AG10803 (cell line): Measurements from ENCODE around the gene ENTREP1.
A peak's percentile ranks its signal among the peaks of the same experiment; 100 is the strongest.
"Not testable (repeated sequence)": the region's sequence is repeated elsewhere in the genome, so short reads cannot be mapped to it uniquely, and the experiment has no call there.

ENCODE experiments used
- DNase-seq: peaks from one replicate; pipeline ENCODE4 v3.0.0; 2010; ENCODE audit warnings: low read depth
- H3K4me3 ChIP-seq: 2 replicates; pipeline ENCODE4 v1.5.1; 2011; ENCODE audit warnings: mild to moderate bottlenecking, low read length, control low read depth
- TF ChIP-seq, protein P1 (sequence below): conservative IDR thresholded peaks from 2 replicates; pipeline ENCODE4 v1.5.1; 2011; ENCODE audit warnings: mild to moderate bottlenecking, low read length, control low read depth, inconsistent platforms

ENTREP1 gene

DNA sequence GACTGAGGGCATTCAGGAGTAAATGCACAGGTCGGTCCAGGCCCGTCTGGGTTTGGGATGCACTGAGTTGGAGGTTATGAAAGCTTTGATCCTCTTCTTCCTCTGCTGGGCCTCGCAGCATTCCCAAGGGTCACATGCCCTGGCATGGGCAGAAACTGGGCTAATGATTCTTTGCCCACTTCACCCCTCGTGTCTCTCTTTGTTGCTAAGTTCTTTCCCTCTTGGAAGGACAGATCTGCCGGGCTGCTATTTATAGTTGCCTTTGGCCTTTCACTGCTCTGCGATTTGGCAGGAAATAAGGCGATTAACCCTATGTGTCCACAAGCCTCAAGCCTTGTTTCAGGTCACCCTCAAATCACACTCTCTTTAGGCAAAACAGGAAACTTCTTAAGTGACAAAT lies 66.9 kb downstream of the ENTREP1 start:
- TF ChIP-seq, protein P1, sequence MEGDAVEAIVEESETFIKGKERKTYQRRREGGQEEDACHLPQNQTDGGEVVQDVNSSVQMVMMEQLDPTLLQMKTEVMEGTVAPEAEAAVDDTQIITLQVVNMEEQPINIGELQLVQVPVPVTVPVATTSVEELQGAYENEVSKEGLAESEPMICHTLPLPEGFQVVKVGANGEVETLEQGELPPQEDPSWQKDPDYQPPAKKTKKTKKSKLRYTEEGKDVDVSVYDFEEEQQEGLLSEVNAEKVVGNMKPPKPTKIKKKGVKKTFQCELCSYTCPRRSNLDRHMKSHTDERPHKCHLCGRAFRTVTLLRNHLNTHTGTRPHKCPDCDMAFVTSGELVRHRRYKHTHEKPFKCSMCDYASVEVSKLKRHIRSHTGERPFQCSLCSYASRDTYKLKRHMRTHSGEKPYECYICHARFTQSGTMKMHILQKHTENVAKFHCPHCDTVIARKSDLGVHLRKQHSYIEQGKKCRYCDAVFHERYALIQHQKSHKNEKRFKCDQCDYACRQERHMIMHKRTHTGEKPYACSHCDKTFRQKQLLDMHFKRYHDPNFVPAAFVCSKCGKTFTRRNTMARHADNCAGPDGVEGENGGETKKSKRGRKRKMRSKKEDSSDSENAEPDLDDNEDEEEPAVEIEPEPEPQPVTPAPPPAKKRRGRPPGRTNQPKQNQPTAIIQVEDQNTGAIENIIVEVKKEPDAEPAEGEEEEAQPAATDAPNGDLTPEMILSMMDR, result no peak
- DNase-seq, result no peak
- H3K4me3 ChIP-seq, result no peak overlapping the region

DNA sequence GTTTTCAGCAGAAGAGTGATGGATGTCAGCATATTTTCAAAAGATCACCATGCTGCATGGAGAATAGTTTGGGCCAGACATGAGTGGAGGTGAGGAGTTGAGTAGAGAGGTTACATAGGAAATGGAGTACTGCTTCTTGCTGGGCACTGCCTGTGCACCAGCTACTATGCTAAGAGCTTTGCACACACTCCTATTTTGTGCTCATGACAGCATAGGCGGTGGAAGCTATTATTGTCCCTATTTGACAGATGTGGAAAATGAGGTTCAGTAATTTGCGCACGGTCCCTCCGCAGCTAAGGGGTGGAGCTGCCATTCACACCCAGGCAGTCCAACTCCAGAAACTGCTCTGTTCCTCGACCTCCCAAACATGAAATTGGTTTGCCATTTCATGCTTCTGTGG lies 67.8 kb downstream of the ENTREP1 start:
- no peak overlapping the region for H3K4me3 ChIP-seq
- DNase-seq, result no peak
- TF ChIP-seq, protein P1, result no peak

DNA sequence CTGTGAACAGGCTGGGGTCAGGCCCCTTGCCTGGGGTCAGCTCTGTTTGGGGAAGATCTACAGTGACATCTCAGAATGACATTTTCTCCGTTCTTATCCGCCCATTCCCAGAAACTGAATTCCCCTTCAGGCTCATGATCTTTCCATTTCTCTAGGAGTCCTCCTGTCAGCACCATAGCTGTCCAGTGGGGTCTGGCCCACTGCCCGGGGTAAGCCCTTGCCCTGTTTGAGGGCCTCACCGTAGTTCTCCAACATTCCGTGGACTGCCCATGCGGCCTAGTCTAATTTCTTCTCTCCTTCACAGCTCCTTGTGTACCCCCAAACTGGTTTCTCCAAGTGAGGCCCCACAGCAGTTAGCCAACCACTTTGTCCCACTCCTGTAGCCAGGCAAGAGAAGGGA lies 68.4 kb downstream of the ENTREP1 start:
- TF ChIP-seq, protein P1, result no peak
- H3K4me3 ChIP-seq, result no peak overlapping the region
- no peak for DNase-seq

DNA sequence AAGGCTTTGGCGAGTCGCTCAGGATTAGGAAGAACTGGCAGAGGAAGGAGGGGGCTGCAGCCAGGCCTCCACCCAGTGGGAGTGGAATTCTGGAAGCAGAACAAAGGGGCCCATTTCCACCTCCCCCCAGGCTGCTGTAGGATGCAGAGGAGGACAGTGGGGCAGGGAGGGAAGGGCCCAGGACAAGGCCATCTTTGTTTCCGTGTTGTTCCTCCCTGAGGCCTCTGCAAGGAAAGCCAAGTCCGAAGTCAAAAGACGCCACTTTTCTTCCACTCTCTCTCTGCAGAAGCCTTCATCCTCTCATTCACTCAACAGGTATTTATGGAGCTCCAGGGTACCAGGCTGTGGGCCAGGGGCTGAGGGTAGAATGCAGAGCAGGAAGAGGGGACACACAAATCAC lies 70.7 kb downstream of the ENTREP1 start:
- TF ChIP-seq, protein P1, result no peak
- DNase-seq, result no peak
- no peak overlapping the region for H3K4me3 ChIP-seq

DNA sequence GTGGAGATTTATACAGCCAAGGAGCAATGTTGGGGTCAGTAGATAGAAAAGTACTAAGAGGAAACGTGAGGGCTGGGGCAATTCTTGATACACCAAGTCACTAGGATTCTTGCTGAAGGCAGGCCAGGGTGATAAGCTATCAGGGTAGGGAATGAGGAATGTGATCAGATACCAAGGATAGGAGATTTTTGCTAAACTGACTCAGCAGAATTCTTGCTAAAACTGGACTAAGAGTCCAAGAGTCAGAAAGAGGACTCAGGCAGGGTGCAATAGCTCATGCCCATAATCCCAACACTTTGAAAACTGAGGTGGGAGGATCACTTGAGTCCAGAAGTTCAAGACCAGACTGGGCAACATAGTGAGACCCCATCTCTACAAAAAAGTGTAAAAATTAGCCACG lies 71.7 kb downstream of the ENTREP1 start:
- TF ChIP-seq, protein P1, result no peak
- DNase-seq, result no peak

DNA sequence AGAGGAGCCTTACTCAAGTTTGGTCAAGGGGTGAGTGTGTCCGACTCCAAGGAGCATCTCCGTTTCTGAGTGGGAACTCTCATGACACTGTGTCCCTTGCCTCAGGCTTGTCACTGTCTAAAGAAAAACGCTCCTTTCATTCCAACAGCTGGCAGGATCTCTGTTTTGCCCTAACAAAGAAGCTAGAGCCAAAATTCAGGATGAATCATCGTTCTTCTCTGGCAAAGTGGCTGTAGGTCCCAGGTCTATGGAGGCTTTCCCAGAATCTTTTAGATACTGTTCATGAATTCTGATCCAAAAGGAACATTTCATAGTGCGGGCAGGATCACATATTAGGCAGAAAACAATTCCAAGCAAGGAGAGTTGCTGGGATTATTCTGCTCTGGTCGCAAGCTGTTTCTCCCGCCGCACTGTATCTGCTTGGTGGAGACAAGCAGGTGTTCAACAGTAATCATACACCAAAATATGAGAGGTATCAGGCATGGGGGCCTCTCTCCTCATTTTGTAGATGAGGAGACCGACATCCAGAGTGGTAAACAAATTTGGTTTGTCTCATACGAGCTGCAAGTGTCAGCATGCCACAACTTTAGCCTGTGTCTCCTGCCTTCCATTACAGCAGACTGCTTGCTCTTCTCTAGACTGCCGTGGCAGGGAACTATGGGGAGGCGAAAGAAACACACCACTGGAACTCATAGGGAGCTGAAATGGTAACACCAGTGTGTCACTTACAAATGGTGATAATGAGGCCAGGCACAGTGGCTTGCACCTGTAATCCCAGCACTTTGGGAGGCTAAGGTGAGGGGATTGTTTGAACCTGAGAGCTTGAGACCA lies 72.6 kb downstream of the ENTREP1 start:
- no peak overlapping the region for H3K4me3 ChIP-seq
- DNase-seq, result peak; percentile 39
- TF ChIP-seq, protein P1, result no peak

More for the DNA sequence above, 71.7 kb downstream of the ENTREP1 start:
- H3K4me3 ChIP-seq, result no peak overlapping the region

DNA sequence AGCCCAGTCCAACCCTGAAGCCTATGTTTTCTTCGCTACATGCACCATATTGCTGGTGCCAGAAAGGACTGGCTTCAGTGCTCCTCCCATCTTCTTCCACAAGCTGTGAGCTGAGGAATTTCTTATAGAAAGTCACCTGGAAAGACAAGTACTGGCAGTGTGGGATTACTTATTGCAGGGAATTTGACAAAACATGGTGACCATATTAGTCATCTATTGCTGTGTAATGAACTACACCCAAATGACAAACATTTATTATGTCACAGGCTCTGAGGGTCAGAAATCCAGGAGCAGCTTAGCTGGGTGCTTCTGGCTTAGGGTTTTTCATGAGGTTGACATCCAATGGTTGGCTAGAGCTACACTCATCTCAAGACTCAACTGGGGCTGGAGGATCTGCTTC lies 75.5 kb downstream of the ENTREP1 start:
- H3K4me3 ChIP-seq, result no peak overlapping the region
- TF ChIP-seq, protein P1, result no peak
- DNase-seq, result no peak

DNA sequence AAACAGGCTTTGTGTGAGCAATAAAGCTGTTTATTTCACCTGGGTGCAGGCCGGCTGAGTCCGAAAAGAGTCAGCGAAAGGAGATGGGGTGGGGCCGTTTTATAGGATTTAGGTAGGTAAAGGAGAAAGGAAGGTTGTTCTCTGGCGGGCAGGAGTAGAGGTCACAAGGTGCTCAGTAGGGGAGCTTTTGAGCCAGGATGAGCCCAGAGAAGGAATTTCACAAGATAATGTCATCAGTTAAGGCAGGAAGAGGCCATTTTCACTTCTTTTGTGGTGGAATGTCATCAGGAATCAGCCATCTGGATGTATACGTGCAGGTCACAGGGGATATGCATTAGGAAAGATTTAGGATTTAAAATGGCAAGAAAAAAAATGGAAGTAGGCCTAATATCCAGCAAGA lies 84.9 kb downstream of the ENTREP1 start:
- not testable (repeated sequence) for H3K4me3 ChIP-seq, DNase-seq
